GM19035 (cell line): ENCODE measurements around the gene PHTF2.

ENCODE experiments used
- ATAC-seq: cut with Tn5 transposase; IDR thresholded peaks from one replicate; pipeline ENCODE4 v1.9.1; 2021; ENCODE audit not compliant: unreplicated experiment

Gene PHTF2

DNA sequence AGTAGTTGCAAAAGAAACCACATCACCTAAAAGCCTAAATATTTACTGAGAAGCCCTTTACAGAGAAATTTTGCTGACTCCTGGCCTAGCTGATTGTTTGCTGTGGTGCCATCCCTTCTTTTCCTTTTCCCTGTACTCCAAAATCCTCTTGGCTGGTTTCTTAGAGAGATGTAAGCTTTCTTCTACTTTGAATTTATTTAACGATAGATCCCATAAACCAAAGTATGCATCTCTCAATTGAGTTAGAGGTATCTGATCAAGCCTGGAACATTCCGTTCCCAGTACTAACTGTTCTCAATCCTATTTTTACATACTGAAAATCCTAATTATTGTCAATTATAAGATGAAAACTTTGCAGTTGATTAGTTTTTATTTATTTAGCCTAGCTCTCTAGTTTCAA, 6.6 kb upstream of the PHTF2 start:
- no peak for ATAC-seq

DNA sequence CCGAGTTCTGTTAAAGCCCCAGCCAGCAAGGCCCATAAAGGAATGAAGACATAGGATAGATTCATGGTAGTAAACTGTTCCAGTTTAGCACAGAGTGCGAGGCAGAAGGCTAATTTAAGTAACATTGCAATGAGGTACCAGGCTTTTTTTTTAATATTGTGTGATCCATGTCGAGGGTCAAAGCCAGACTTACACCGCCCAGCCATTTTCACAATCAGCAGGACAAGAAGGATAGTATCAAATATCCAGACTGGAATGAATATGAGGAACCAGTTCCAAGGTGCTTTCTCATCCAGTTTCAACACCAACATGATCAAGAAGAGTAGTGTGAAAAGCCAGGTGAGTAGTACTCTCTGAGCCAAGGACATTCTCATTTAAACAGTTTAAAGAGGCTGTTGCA, 4.6 kb upstream of the PHTF2 start:
- ATAC-seq, result no peak

DNA sequence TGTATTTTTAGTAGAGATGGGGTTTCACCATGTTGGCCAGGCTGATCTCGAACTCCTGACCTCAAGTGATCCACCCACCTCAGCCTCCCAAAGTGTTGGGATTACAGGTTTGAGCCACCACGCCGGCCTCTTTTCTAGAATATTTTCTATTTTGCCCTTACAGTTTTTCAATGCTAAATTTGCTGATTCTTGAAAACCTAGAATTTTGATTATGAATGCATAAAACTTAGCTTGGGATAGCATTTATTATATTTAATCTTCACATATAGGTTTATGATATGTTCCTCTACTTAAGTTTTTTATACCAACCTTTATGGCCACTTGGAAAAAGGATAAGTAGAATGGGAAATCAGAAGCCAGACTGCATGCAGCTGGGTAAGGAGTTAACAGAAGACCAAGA, 2.5 kb upstream of the PHTF2 start:
- no peak for ATAC-seq

- no peak for ATAC-seq
These were observed 1.6 kb upstream of the PHTF2 start for GRCh38 chr7:77796960-77797359.

DNA sequence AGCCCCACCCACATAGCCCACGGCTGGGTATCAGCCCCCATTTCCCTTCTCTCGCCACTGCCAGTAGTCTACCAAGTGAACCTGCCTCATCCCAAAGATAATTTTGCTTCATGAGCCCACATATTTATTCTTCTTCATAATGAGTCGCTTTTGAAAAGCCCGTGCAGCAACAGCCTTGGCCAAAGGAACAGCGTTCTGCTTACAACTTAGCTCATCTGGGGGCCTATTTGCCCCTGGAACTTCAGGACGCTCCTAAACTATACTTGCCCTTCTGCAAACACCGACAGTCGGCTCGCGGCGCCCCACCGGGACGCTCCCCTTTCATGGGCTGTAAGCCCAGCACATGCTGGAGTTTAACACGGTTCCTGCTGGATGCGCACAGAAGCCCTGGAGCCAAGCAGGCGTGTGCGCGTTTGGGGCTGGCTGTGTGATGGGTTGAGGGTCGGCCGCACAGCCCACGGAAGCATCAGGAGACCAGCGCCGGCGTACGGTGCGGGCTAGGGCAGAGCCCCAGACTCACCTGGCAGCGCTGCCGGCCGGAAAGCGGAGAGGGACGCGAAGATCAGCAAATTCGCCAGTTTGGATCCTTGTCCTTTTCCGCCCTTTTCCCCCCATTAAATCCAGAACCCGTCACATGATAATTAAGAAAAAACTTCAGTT, 709 bp upstream of the PHTF2 start:
- peak; percentile 35 for ATAC-seq

DNA sequence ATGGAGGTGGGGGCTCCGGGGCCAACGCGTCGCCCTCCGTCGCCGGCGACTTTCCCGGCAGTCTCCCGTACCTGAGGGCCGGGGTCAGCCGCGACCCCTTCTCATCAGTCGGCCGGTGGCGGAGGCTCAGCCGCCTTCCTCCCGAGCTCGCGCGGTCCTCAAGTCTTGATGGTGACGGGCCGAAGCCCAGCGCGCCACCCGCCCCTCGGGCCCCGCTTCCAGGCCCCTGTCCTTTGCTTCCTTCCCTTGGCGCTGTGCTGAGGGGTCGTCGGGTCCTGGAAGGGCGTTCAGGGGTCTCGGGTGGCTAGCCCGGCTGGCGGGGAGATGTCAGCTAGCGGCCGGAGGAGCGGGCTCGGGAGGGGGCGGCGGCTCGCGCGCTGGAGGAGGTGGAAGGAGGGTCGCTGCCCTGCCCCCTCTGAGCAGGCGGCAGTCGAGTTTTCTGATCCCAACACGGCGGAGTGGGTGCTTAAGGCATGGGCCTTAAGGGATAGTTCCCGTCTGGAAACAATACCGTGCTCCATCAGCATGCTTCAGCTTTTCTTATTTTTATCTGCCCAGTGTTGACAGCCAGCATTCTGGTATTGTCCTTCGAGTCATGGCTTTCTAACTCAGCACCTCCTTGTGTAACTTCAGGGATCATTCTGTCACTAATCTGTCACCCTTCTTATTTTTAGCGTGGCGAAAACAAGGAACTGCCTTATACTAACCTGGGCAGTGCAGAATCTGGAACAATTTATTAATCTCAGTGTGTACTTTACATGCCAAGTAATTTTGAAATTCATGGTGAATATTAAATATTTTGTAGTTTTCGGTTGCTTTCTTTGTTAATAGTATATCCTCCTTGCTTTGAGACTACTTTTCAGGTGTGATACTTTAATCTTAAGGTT, 748 bp downstream of the PHTF2 start:
- peak; percentile 2 for ATAC-seq

DNA sequence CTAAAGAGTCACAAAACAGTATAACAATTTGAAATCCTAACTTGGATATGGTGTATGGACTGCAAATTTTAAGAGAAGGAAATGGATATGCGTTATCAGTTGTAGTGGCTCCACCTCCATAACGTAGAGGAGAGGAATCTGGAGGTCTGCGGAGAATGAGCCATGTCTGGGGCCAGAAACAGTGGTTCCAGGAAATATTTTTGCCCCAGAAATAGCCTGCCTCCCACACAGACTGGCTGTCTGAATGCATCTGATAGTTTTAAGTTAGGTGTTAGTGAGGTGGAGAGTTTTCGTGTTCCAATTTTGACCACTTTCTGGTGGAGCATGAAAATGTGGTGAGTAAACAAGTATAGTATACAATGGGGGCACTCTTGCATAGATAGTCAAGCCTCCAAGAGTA, 1.6 kb downstream of the PHTF2 start:
- ATAC-seq, result no peak

- ATAC-seq, result no peak
These were observed 2.2 kb downstream of the PHTF2 start for GRCh38 chr7:77800730-77801129.

DNA sequence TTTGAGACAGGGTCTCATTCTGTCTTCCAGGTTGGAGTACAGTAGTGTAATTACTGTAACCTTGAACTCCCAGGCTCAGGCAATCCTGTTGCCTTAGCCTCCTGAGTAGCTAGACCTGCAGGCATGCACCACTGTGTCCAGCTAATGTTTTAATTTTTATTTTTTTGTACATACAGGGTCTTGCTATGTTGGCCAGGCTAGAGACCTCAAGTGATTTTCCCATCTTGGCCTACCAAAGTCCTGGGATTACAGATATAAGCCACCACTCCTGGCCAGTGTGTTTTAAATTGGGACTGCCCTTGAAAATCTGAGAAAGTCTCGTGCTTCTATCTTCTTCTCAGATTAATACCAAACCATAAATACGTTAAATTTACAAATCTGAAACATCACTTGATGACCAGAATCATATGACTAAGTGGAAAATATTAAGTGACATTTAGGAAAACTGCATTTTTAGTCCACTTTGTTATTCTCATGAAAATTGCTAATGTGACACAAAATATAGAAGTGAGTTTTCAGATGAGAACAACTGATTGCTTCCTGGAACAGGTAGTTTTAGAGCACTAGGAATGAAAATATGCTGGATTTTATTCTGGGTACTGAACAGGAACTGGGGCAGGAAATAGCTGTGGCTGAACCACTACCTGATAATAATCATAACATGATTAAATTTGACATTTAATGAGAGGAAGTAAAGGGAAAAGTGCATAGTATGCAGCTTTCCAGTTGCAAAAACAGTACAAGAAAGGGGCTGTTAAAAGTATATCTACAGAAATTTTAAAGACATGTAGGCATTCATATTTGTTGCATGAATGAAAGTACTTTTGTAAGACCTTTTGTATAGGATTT, 4.2 kb downstream of the PHTF2 start:
- no peak for ATAC-seq

GRCh38 chr7:77806425-77806824, 7.9 kb downstream of the PHTF2 start:
- no peak for ATAC-seq

- no peak for ATAC-seq
These were observed 9.9 kb downstream of the PHTF2 start for GRCh38 chr7:77808517-77808916.

DNA sequence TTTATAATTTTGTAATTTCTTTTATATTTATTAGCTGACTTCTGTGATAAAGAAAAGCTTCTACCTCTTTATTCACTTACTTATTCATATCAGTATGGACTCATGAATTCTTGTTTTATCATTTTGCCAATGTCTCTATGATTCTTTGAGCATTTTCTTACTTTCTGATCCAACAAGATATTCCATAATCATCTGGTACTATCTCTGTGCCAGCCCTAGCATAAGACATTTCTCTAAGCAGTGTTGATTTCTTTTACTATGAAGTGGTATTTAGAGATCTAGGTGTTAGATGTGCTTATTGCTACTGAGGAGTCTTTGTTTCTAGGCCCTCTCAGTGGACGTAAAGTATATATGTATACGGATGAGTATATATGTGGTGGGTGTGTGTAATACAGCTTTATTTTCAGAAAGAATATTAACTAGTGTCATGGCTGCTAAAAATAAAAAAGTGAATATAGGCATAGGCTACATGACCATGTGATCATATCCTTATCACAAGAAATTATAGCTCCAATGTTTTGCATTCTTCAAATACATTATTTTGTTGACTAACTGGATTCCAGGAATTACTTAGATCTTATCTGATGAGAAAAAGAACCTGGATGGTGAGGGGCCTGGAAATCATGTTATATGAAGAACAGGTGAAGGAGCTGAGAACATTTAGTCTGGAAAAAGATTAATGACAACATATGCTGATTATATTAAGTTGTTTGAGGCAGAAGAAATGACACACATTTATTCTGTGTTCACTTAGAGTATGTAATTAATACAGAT, 13.1 kb downstream of the PHTF2 start:
- ATAC-seq, result no peak

DNA sequence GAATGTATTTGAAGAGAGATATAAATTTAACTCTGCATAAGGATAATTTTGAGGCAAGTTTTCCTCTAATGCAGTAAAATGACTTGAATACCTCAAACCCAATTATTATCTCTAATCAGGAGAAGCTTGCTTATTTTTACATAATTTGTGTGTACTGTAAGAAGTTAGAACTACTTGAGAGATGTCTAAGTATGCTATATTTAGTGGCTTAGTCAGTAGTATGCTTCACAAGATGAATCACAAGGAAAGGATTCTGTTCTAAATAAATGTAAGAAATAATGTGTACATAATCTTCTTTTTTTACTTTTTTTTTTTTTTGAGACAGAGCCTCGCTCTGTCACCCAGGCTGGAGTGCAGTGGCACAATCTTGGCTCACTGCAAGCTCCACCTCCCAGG, 13.7 kb downstream of the PHTF2 start:
- no peak for ATAC-seq

GRCh38 chr7:77813180-77813579, 14.6 kb downstream of the PHTF2 start:
- ATAC-seq, result no peak

GRCh38 chr7:77819021-77819420, 20.4 kb downstream of the PHTF2 start:
- ATAC-seq, result no peak

- ATAC-seq, result no peak
These were observed 22.4 kb downstream of the PHTF2 start for GRCh38 chr7:77820967-77821366.

GRCh38 chr7:77822269-77822668, 23.7 kb downstream of the PHTF2 start:
- no peak for ATAC-seq

GRCh38 chr7:77823787-77824186, 25.2 kb downstream of the PHTF2 start:
- no peak for ATAC-seq

DNA sequence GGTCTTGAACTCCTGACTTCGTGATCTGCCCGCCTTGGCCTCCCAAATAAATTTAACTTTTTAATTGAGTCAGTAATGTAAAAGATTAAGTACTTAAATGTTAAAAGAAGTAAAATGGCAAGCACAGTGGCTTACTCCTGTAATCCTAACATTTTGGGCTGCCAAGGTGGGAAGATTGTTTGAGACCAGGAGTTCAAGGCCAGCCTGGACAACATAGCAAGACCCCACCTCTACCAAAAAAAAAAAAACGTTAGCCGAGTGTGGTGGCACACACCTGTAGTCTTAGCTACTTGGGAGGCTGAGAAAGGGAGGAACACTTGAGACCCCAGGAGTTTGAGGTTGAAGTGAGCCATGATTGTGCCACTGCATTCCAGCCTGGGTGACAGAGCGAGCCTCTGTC, 26.1 kb downstream of the PHTF2 start:
- no peak for ATAC-seq

DNA sequence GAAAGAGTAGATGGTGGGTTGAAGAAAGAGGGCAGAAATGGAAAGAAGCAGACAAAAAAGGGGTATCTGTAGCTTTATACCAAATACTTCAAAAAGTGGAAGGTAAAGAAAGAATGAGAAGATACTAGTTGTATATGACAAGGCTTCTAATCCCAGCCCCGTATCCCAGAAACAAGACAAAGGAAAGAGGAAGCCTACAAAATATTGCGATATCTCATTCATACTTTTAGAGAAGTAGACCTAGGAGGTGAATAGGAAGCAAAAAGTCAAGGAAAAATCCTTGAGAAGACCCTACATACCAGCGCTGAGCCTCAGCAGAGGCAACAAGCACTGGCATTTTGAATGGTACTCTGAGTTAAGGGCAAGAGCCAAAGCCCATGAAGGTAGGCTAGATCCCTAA, 26.6 kb downstream of the PHTF2 start:
- no peak for ATAC-seq

DNA sequence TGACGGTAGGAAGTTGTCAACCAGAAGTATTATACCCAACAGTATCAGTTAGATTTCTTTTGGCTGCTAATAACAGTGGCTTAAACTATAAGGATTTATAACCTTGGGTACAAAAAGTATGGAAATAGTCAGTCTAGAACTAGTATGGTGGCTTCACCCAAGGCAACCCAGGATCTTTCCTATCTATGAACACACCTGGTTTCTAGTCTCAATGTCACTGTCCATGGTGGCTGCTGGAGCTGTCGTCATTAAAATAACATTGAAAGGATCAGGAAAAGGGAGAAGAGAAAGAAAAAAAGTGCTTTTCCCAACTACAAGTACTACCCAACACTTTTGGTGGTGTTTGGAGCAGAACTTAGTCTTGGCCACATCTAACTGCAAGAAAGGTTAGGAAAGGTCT, 27.7 kb downstream of the PHTF2 start:
- ATAC-seq, result no peak
